ENCODE results near the gene TRIP10.
A peak's percentile ranks its signal among the peaks of the same experiment; 100 is the strongest.

The TRIP10 gene

DNA sequence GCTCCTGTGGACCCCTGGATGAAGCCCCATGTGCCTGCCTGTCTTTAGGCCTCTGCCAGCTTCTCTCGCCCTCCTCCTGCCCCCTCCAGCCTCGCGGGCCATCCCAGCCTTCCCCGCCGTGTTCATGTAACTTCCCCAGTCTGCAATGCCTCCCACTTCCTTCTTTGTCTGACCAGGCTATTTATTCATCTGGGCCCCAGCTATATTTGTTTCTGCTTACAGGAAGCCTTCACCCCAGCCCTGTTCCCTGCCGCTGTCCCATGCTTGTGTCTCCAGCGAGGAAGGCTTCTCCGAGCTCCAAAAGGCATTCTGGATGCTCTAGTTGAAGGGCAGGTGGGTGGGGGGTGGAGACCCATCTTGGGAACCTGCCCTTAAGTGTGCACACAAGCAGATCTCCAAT, 11.1 kb upstream of the TRIP10 start:
- no peak for DNase-seq

DNA sequence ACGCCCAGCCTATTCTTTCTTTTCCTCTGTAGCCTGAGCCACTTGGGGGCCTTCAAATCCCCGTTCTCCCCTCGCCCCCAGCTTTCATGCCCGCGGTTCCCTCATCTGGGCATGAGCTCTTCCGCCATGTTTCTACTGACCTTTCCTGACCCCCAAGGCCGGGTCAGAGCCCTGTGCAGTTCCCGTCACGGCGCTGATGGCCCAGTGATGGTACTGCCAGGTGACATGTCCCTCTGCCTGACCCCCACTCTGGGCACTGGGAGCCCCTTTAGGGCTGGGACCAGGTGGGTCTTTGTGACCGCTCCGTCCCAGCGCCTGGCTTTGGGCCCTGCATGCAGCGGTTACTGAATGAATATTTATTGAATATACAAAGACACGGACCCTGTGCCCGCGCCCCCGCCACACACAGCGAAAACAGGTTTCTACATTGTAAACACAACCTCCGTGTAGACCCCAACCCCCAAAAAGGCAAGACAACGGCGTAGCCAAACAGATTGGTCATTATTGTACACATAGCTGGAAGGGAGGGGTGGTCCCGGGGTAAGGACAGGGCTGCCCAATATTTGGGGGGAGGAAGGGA, 9.8 kb upstream of the TRIP10 start:
- no peak for DNase-seq

DNA sequence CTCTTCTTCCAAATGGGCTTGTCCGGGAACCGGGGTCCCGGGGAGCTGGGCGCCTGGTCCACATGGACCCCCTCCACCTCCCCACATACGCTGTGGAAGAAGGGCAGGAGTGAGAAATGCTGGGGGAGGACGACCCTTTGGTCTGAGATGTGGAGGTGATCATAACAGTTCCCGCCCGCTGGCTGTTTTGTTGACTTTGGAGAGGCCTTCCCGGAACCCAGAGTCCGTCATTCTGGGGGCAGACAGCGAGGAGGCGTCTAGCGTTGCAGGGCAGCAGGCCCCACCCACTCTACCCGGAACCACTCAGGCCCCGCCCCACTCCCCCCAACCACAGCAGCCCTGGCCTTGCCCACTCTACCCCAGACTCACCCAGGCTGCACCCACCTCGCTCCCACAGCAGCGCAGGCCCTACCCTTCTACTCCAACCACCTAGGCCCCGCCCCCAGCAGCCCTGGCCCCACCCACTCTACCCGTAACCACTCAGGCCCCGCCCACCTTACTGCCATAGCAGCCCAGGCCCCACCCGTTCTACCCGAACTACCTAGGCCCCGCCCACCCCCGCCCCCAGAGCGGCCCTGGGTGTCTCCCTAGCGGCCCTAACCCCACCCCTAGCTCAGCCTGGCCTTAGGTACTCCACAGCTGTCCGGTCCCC, 9.2 kb upstream of the TRIP10 start:
- no peak for DNase-seq

DNA sequence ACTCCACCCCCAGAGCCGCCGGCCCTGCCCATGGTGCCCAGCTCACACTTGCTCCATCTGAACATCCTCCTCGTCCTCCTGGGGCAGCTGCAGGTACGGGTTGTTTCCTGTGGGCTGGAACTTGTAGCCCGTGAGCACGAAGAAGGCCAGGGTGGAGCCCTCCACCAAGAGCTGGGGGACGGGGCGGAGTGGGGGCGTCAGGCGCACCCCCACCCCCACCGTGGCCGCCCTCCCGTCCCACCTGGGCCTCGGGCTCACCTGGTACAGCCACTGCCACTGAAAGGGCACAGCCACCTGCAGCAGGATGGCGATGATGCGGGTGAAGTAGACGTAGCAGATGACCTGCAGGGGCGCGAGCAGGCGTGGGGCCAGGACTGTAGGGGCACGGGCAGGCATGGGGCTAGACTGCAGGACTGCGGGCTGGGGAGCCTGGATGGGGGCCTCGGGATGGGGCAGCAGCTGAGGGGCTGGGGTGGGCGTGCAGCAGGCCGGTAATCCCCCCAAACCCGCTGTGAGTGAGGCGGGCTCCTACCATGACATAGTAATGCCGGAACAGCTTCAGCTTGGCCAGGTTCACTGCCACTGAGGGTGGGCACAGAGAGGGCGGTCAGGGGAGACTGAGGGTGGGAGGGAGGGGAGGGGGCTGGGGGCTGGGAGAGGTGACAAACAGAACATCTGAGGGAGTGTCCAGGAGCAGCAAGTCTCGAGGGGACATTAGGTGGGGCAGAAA, 8.4 kb upstream of the TRIP10 start:
- no peak for DNase-seq

DNA sequence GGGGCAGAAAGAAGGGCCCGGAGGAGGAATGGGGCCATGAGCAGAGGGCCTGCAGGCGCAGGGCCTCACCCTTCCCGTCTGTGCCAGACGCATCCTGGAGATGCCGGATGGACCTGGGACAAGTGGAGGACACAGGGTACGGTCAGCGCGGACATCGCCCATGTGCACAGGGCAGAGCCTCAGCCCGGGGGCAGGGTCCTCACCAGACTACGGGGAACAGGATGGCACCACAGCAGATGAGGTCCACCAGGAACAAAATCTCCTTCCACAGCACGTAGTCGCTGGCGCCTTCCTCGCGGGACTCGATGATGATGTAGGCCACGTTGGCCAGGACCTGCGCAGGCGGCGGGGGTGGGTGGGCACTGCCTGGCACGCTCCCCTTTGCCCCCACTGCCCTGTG, 7.7 kb upstream of the TRIP10 start:
- no peak for DNase-seq

DNA sequence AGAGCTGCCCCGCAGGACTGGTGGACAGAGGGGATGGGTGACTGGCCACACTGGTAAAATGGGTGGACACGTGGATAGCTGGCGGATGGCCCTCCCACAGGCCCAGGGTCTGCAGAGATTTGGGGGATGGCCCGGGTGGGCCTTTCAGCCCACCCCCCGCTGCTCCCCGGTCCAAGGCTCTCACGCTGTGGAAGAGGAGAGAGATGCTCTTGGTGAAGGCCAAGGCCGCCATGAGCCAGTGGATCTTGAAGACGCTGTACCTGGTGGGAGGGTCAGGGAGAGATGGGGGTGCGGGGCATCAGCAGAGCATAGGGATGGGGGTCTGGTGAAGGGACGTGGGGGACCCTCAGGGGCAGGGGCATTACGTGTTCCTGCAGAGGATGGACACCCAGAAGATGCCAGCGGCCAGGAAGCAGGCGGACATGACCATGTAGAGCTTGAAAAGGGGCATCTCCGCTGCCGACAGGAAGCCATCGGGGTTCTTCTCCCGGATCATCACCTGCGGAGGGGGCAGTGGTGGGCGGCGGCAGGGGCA, 6.6 kb upstream of the TRIP10 start:
- no peak for DNase-seq

DNA sequence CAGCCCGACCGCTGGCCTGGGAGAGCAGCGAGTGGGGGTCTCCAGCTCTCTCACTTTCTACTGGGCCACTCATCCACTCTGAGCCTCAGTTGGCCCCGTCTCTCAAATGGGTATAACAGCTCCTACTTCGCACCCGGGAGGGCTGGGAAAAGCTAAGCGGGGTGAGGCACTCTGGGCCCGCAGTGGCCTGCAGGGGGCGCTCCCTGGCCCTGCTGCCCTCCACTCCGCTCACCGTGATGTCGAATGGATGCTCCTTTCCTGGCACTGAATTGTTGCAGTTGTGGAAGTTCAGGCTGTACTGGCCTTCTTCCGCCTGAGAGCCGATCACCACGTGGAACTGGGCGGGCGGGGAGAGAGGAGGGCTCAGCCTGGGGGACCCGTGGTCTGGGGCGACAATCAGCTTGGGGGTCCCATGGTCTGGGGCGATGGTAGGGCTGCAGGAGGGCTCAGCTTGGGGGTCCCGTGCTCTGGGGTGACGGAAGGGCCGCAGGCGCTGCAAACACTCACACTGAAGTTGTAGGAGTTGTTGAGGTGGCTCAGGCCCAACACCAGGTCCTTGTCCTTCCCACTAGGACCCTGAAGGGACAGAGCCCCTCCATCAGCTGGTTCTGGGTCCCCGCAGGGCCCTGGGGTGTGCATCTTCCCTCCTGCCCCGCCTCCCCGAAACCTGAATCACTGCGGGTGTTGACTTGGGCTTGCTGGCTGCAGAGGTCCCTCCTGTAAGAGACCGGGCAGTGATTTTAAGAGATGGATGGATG, 6.0 kb upstream of the TRIP10 start:
- no peak for DNase-seq

DNA sequence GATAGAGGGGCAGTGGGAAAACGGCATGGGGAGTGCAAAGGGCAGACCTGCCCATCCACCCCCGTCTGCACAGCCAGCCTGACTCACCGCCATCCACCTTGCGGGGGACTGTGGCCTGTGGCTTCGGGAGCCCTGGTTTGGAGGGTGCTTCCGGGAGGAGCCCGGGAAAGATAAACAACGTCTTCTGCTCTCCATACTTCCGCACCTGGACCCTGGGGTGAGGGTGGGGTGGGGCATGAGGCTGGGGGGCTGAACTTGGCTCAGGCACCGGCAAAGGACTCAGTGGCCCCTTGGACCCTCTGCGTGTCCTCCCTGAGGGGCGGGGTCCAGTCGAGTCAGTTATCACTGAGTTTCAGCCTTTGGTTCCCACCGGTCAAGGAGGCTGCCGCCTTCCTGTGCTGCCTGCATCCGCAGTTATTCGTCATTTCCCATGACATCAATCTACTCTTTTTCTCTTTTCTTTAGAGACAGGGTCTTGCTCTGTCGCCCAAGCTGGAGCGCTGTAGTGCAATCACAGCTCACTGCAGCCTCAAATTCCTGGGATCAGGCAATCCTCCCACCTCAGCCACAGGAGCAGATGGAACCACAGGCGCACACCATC, 5.3 kb upstream of the TRIP10 start:
- DNase-seq: no peak

DNA sequence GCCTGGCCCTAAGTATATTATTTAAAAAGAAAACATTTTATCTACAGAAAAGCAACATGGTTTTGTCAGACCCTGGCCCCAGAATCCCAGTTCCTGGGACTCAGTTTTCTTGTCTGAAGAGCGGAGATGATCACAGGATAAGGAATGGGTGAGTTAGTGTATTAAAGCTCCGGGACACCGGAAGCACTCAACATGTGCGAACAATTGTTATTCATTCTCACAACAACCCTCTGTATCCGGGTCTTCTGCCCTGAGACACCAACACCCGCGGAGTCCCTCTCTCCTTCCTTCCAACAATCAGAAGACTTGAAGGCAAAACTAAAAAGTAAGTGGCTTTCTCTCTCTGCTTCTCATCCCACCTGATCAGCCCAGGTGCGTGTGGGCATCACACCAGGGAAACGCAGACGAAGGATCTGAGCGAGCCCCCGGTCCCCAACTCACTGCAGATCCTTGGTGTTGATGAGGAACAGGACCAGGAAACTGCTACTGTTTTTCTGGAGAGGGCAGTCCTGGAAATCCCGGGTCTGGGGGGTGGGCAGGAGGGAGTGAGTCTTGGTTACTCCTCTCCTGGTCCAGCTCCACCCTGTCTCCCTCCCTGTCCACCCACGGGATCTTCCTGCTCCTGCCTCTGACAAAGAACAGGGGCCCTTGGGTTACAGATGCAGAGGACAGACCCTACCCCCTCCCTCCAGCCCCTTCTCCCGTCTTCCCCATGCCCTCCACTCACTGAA, 4.1 kb upstream of the TRIP10 start:
- no peak for DNase-seq

DNA sequence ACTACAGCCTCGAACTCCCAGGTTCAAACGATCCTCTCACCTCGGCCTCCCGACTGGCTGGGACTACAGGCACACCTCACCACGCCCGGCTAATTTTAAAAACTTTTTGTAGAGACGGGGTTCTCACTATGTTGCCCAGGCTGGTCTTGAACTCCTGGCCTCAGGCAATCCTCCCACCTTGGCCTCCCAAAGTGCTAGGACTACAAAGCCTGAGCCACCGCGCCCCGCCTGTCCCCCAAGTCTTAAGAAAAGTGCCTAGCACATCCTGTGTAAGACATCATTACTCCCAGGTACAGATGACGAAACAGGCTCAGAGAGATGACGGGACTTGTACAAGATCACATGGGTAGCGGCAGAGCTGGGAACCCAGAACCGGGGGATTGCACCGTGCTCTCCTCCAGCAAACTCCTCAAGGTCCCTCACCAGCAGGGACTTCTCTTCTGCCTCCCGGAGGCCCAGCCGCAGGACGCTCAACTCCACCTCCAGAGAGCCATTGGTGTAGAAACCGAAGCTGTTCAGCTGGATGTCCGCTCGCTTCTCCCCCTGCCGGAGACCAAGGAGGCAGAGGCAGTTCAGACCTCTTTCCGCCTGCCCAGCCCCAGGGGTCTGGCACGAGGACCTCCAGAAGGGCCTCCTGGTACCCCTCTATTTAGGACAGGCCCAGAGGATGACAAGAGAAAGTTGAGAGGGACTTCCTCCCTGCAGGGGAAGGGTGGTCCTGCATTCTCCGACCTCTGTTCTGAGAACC, 3.1 kb upstream of the TRIP10 start:
- no peak for DNase-seq

DNA sequence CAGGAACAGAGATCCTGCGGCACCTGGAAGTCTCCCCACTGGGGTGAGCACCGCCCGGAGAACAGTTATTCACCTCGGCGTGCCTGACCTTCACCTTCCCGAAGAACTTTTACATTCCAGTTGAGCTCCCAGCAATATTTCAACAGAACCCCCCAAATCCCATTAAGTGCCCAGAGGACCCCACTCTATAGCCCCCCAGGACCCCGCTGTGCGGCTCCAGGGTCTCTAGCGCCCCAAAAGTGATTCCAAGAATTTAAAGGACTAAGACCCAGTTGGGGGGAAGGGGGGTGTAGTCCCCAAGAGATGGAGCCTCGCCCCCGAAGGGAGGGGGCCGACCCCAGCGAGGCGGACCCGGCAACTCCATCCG, 2.6 kb upstream of the TRIP10 start:
- no peak for DNase-seq

DNA sequence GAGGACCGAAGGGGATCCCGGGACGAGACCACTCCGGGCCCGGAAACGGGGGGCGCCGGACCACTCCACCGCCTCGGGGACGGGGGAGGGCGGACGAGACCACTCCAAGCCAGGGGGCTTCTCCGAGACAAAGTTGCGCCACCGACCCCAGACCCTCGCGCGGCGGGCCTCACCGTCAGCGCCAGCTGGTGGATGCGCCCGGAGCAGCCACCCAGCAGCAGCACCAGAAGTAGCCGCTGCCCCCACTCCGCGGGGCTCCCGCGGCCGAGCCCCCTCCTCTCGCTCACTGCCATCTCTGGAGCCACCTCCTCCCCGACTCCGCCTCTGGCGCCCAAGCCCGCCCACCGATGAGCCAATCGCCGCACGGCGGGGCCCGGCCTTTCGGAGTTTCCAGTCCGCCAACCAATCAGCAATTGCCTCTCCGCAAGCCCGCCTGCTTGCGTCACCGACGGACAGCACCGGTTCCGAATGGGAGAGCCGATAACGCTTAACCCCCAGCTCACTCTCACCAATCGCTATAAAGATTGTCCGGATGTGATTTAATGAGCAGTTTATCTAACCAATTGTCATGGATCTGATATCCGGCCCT, 2.1 kb upstream of the TRIP10 start, which contains the start of gene GPR108:
TSS of gene GPR108 (minus strand) at position 297 of the 589 bp plus-strand sequence. CDS start at position 293, 4 bp downstream.
- DNase-seq: peak; percentile 99

DNA sequence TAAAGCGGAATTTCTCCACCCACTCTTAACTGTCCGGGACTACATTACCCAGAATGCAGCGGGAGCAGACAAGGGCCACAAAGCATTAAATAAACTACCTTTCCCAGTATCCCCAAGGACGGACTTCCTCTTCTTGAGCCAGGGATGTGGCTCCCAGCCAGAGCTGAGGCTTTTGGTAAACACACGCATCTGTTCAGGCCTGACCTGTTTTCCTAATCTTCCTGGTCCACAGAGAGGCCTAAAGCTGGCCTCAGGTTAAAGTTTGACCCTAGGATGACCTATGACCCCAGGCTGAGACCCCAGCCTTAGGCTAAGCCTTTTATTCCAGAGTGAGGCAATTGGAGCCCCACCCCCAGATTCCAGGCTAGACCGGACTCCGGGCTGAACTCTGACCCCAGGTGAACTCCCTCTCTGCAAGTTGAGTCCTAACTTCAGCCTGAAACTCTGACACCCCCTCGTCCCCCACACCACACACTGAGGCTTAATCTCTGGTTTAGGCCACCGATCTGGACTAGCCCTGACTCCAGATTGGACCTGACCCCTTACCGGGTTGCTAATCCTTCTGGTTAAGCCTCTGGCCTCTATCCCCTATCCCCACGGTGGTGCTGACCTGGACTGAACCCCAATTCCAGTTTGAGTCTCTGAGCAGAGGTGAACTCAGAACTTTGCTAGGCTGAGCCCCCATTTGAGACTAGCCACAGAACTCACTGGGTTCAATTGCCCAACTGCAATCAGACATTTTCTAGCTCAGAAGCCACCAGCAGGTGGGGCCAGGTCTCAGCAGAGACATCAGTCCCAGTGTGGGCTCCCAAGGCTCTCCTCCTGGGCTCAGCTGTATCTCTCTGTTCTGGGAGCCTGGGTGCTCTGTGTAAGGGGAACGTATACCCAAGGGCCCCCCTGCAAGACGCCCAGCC, 1.4 kb upstream of the TRIP10 start:
- DNase-seq: peak; percentile 92

DNA sequence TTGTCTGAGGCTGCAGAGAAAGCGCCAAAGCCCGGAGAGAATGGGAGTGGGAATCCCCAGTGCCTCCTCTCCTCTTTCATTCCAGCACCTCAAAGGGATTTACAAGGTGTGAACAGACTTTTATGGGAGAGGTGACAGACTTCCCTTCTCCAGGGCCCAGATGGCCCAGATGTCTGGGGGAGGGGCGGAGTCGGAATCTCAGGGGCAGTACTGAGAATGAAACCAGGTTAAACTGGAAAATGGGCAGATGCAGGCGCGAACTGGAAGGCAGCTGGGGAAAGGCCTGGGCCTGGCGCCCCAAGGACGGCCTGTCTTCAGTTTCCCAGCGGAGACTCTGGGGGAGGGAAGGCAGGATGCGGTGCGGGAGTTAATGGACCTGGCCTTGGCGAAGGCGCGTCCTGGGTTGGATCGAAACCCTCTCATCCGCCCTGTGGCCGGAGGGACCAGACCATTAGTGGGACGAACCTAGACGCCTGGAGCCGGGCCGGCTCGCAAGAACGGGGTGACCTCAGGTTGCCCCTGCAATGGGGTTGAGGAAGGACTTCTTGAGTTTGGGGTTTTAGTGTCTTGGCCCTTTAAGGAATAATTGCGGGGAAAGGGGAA, 592 bp upstream of the TRIP10 start:
- peak; percentile 92 for DNase-seq

DNA sequence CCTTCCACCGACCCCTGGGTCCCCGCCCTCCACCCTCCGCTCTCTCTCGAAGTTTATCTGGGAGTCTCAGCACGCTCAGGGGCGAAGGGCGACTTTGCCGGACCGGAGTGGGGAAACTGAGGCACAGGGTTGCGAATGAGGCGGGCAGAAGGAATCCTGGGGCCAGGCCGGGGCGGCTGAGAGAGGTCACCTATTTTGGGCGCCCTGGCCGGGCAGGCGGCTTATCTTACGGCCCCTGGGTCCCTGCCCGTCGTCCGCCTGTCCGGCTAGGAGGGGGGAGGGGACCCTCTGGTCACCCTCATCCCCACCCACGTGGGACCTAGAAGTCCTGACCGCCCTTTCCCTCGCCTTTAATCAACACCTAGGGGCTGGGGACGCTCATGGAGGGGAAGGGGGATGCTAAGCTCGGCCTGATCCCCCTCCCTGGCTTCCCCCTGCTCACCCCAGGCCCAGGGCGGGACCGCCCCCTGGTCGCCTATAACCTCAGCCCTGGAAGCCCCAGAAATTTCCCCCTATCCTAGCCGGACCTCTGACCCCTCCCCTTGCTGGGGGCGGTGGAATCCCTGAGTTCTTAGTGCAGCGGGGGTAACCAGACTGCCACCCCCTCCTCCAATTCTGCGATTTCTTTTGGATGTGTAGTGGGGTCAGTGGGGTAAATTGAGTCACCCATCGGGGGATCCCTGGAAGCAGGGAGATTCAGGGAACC, 556 bp downstream of the TRIP10 start:
- DNase-seq: no peak

DNA sequence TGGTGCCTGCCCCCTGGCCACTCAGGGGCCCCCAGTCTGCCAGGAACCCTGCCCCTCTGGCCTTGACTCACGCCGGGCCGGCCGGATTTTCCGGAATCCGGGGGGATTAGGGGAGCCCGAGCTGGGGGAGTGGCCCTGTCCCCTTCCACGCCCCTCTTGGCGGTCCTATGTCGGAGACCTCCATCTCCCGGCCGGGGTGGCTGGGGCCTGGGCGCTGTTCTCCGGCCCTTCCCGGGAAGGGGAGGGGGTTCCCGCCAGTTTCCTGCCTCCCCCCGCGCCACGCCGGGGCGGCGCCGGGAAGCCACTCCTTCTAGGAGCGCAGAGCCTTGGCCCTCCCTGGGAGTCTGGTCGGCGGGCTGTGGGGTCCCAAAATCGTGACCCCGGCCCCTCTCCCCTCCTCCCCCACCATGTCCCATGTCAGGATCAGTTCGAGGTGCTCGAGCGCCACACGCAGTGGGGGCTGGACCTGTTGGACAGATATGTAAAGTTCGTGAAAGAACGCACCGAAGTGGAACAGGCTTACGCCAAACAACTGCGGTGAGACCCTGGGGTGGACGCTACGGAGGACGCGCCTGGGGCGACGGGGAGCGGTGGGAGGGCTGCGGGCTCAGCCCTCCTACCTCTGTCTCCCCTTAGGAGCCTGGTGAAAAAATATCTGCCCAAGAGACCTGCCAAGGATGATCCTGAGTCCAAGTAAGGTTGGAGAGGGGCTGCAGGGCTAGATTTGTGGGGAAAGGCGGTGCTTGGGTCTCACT, 1.3 kb downstream of the TRIP10 start:
- DNase-seq: no peak

DNA sequence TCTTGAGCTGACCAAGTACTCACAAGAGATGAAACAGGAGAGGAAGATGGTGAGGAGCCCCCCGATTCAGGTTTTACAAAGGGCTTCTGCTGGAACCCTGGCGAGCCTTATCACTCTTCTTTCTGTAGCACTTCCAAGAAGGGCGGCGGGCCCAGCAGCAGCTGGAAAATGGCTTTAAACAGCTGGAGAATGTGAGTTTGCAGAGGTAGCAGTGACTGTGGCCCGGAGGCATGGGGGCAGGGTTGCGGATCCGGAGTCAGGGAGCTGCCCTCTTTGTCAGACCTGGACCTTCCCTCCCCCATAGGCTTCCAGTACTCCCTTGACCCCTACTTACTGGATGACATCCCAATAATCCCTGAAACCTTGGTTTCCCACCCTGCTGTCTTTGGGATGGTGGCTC, 3.6 kb downstream of the TRIP10 start:
- no peak for DNase-seq

All from NCI-H2171 treated with DMSO at 0.1 percent for 48 hours (cell line).